ENCODE results near the gene MEGF10.

Gene MEGF10

GRCh38 chr5:127411381-127411780 lies 120.8 kb downstream of the MEGF10 start:
- DNase-seq (ENCODE audit: low read depth in 2 of 2): no peak

GRCh38 chr5:127412698-127413097 lies 122.1 kb downstream of the MEGF10 start:
- DNase-seq (ENCODE audit: low read depth in 2 of 2): no peak

GRCh38 chr5:127415034-127415433 lies 124.4 kb downstream of the MEGF10 start:
- DNase-seq (ENCODE audit: low read depth in 2 of 2): no peak

- no peak for DNase-seq (ENCODE audit: low read depth in 2 of 2)
Observed at GRCh38 chr5:127416906-127417305, 126.3 kb downstream of the MEGF10 start.

GRCh38 chr5:127417528-127417927 lies 126.9 kb downstream of the MEGF10 start:
- no peak for DNase-seq (ENCODE audit: low read depth in 2 of 2)

- DNase-seq (ENCODE audit: low read depth in 2 of 2): no peak
Observed at GRCh38 chr5:127418367-127418766, 127.8 kb downstream of the MEGF10 start.

- DNase-seq (ENCODE audit: low read depth in 2 of 2): no peak
Observed at GRCh38 chr5:127418974-127419682, 128.5 kb downstream of the MEGF10 start.

- DNase-seq (ENCODE audit: low read depth in 2 of 2): no peak
Observed at GRCh38 chr5:127419683-127420257, 129.2 kb downstream of the MEGF10 start.

- DNase-seq (ENCODE audit: low read depth in 2 of 2): no peak
Observed at GRCh38 chr5:127420758-127421157, 130.2 kb downstream of the MEGF10 start.

GRCh38 chr5:127421471-127421870 lies 130.9 kb downstream of the MEGF10 start:
- no peak for DNase-seq (ENCODE audit: low read depth in 2 of 2)

GRCh38 chr5:127423173-127423798 lies 132.7 kb downstream of the MEGF10 start:
- DNase-seq (ENCODE audit: low read depth in 2 of 2): no peak

GRCh38 chr5:127425037-127425436 lies 134.4 kb downstream of the MEGF10 start:
- no peak for DNase-seq (ENCODE audit: low read depth in 2 of 2)

GRCh38 chr5:127425868-127426267 lies 135.3 kb downstream of the MEGF10 start:
- DNase-seq (ENCODE audit: low read depth in 2 of 2): no peak

- no peak for DNase-seq (ENCODE audit: low read depth in 2 of 2)
Observed at GRCh38 chr5:127426661-127427060, 136.1 kb downstream of the MEGF10 start.

- no peak for DNase-seq (ENCODE audit: low read depth in 2 of 2)
Observed at GRCh38 chr5:127428276-127428675, 137.7 kb downstream of the MEGF10 start.

- DNase-seq (ENCODE audit: low read depth in 2 of 2): no peak
Observed at GRCh38 chr5:127428748-127429147, 138.2 kb downstream of the MEGF10 start.

GRCh38 chr5:127429928-127430327 lies 139.3 kb downstream of the MEGF10 start:
- no peak for DNase-seq (ENCODE audit: low read depth in 2 of 2)

- no peak for DNase-seq (ENCODE audit: low read depth in 2 of 2)
Observed at GRCh38 chr5:127430627-127431026, 140.0 kb downstream of the MEGF10 start.

- DNase-seq (ENCODE audit: low read depth in 2 of 2): no peak
Observed at GRCh38 chr5:127431977-127432585, 141.5 kb downstream of the MEGF10 start.

- no peak for DNase-seq (ENCODE audit: low read depth in 2 of 2)
Observed at GRCh38 chr5:127433526-127433925, 142.9 kb downstream of the MEGF10 start.

GRCh38 chr5:127434588-127434987 lies 144.0 kb downstream of the MEGF10 start:
- DNase-seq (ENCODE audit: low read depth in 2 of 2): no peak

- DNase-seq (ENCODE audit: low read depth in 2 of 2): no peak
Observed at GRCh38 chr5:127435821-127436220, 145.2 kb downstream of the MEGF10 start.

GRCh38 chr5:127439644-127440043 lies 149.0 kb downstream of the MEGF10 start:
- DNase-seq (ENCODE audit: low read depth in 2 of 2): no peak
